Nephron progenitor cell (in vitro differentiated cells): Measurements from ENCODE around the gene SGO1.
"Not testable (repeated sequence)": the region's sequence is repeated elsewhere in the genome, so short reads cannot be mapped to it uniquely, and the experiment has no call there.

Experiments used
- DNase-seq: peaks from one replicate; pipeline ENCODE4 v3.0.0; 2021
- H3K27ac Mint-ChIP-seq: 2 replicates; pipeline ENCODE4 v1.8.0; 2021; ENCODE audit warnings: mild to moderate bottlenecking, moderate library complexity, mixed read lengths
- H3K27me3 Mint-ChIP-seq: 2 replicates; pipeline ENCODE4 v1.8.0; 2021; ENCODE audit warnings: mild to moderate bottlenecking, low read depth, mixed read lengths; ENCODE audit not compliant: poor library complexity
- H3K36me3 Mint-ChIP-seq: 2 replicates; pipeline ENCODE4 v1.8.0; 2021; ENCODE audit warnings: low read depth, mixed read lengths
- H3K4me1 Mint-ChIP-seq: 2 replicates; pipeline ENCODE4 v1.8.0; 2021; ENCODE audit warnings: mixed read lengths
- H3K4me3 Mint-ChIP-seq: 2 replicates; pipeline ENCODE4 v1.8.0; 2021; ENCODE audit warnings: mild to moderate bottlenecking, moderate library complexity, mixed read lengths
- H3K9me3 Mint-ChIP-seq: 2 replicates; pipeline ENCODE4 v1.8.0; 2021; ENCODE audit warnings: mild to moderate bottlenecking, moderate library complexity, mixed read lengths
- CTCF ChIP-seq: fragments of 200-600 bp; sonication (generic); IDR thresholded peaks from 2 replicates; pipeline ENCODE4 v1.5.0; 2021; ENCODE audit warnings: antibody characterized with exemption

SGO1 gene

GRCh38 chr3:20222274-20222673, 36.3 kb upstream of the SGO1 start:
- peaks cover 6% of the 10 kb centered on the region for H3K27me3 Mint-ChIP-seq
- TF ChIP-seq CTCF: no peak
- no peaks in the 10 kb centered on the region for H3K4me1 Mint-ChIP-seq
- no peak for DNase-seq
- no peak overlapping the region for H3K27ac Mint-ChIP-seq
- H3K36me3 Mint-ChIP-seq: no peaks in the 10 kb centered on the region
- H3K4me3 Mint-ChIP-seq: no peak overlapping the region
- no peaks in the 10 kb centered on the region for H3K9me3 Mint-ChIP-seq

- Mint-ChIP-seq H3K4me1 (no peaks in the 10 kb centered on the region), H3K4me3 (no peak overlapping the region), H3K27ac (no peak overlapping the region), H3K9me3 (no peaks in the 10 kb centered on the region), H3K27me3 (peaks cover 6% of the 10 kb centered on the region), H3K36me3 (no peaks in the 10 kb centered on the region)
- TF ChIP-seq CTCF: no peak
- DNase-seq: no peak
Measured at GRCh38 chr3:20218215-20218614, 32.2 kb upstream of the SGO1 start.

GRCh38 chr3:20215636-20216035, 29.6 kb upstream of the SGO1 start:
- H3K27me3 Mint-ChIP-seq: peaks cover 3% of the 10 kb centered on the region
- H3K4me3 Mint-ChIP-seq: no peak overlapping the region
- no peak overlapping the region for H3K27ac Mint-ChIP-seq
- H3K4me1 Mint-ChIP-seq: no peaks in the 10 kb centered on the region
- H3K36me3 Mint-ChIP-seq: no peaks in the 10 kb centered on the region
- TF ChIP-seq CTCF: no peak
- no peak for DNase-seq
- no peaks in the 10 kb centered on the region for H3K9me3 Mint-ChIP-seq

- not testable (repeated sequence) for H3K36me3 Mint-ChIP-seq, H3K4me1 Mint-ChIP-seq, DNase-seq, H3K4me3 Mint-ChIP-seq, H3K27me3 Mint-ChIP-seq, H3K9me3 Mint-ChIP-seq
- H3K27ac Mint-ChIP-seq: peak overlapping the region; percentile 35
Measured at GRCh38 chr3:20213491-20213890, 27.5 kb upstream of the SGO1 start.

GRCh38 chr3:20207945-20208344, 21.9 kb upstream of the SGO1 start:
- DNase-seq, H3K36me3 Mint-ChIP-seq, H3K27ac Mint-ChIP-seq, H3K4me3 Mint-ChIP-seq, H3K27me3 Mint-ChIP-seq, H3K4me1 Mint-ChIP-seq: not testable (repeated sequence)
- H3K9me3 Mint-ChIP-seq: peaks cover 19% of the 10 kb centered on the region

GRCh38 chr3:20205898-20206297, 19.9 kb upstream of the SGO1 start:
- H3K27me3 Mint-ChIP-seq, H3K36me3 Mint-ChIP-seq, H3K4me3 Mint-ChIP-seq, DNase-seq, H3K27ac Mint-ChIP-seq, H3K4me1 Mint-ChIP-seq: not testable (repeated sequence)
- H3K9me3 Mint-ChIP-seq: peaks cover 19% of the 10 kb centered on the region

GRCh38 chr3:20201143-20201542, 15.1 kb upstream of the SGO1 start:
- H3K4me3 Mint-ChIP-seq: no peak overlapping the region
- DNase-seq: no peak
- no peak overlapping the region for H3K27ac Mint-ChIP-seq
- TF ChIP-seq CTCF: no peak
- H3K27me3 Mint-ChIP-seq: peaks cover 5% of the 10 kb centered on the region
- no peaks in the 10 kb centered on the region for H3K4me1 Mint-ChIP-seq
- peaks cover 6% of the 10 kb centered on the region for H3K9me3 Mint-ChIP-seq
- no peaks in the 10 kb centered on the region for H3K36me3 Mint-ChIP-seq

- Mint-ChIP-seq H3K4me3 (no peak overlapping the region), H3K4me1 (no peaks in the 10 kb centered on the region), H3K36me3 (no peaks in the 10 kb centered on the region), H3K27me3 (peaks cover 5% of the 10 kb centered on the region), H3K27ac (no peak overlapping the region), H3K9me3 (no peaks in the 10 kb centered on the region)
- no peak for TF ChIP-seq CTCF
- no peak for DNase-seq
Measured at GRCh38 chr3:20197775-20198174, 11.8 kb upstream of the SGO1 start.
